Tibial nerve (tissue), 3 donors: ENCODE measurements around the gene RIPOR3.

ENCODE experiments used
- EP300 ChIP-seq, 2 donors: sonication (generic); formaldehyde crosslinking; IDR thresholded peaks; one replicate each; pipeline ENCODE4 v1.6.1; 2017; ENCODE audit warnings: antibody characterized with exemption in 2 of 2, mild to moderate bottlenecking in 1 of 2
- POLR2A ChIP-seq, 2 donors: fragments of 450-650 bp; IDR thresholded peaks; one replicate each; pipeline ENCODE4 v1.6.1; 2017; ENCODE audit warnings: antibody characterized with exemption in 2 of 2, mild to moderate bottlenecking in 2 of 2, moderate library complexity in 2 of 2

DNA sequence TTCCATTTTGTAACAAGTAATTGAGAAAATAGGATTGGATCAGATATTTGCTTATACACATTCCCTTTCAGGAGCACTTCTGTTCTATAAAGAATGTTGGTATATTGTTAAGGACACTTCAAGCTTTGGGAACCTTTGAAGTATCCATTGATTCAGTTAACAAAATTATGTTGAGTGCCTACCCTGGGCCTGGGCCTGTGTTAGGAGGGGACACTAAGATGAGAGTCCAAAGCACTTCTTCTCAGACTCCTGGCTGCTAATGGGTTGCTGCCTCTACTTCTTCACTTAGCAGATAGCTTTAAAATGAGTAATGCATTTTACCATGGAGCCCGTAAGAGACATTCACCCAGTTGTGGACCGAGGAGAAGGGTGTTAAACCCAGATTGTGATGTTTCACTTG is 140.8 kb downstream of the RIPOR3 start:
- TF ChIP-seq POLR2A (IDR thresholded peaks at IDR 0.05) (no peak), EP300 (IDR thresholded peaks at IDR 0.05) (no peak)
